ENCODE measurements around the gene ANKRD63.

- TF ChIP-seq NFIC (IDR thresholded peaks at IDR 0.05) (no peak), TAF1 (IDR thresholded peaks at IDR 0.05; ENCODE audit: low read depth) (no peak), EP300 (IDR thresholded peaks at IDR 0.05; ENCODE audit: borderline replicate concordance) (no peak), YY1 (IDR thresholded peaks at IDR 0.05; ENCODE audit: low read depth) (no peak), CREB1 (IDR thresholded peaks at IDR 0.05; ENCODE audit: low read depth) (no peak), USF1 (IDR thresholded peaks at IDR 0.05) (no peak), ZBTB7A (IDR thresholded peaks at IDR 0.05; ENCODE audit: low read depth) (no peak), CEBPB (IDR thresholded peaks at IDR 0.05) (no peak), MAX (IDR thresholded peaks at IDR 0.05) (no peak), RAD21 (IDR thresholded peaks at IDR 0.05; ENCODE audit: low read depth) (no peak)
Measured at GRCh38 chr15:40328751-40329150, 45.9 kb upstream of the ANKRD63 start.

Measured in Ishikawa (cell line).